ENCODE results near the gene KCNC4. TPM values are rescaled to one million over a fixed set of nuclear protein-coding genes. Genes with fewer than 3 reads are reported as not detected.

The KCNC4 gene
- polyA plus RNA-seq, 3 donors, result 0.03 to 0.56 (median 0.12) TPM

- TF ChIP-seq CTCF (IDR thresholded peaks at IDR 0.05), result peak; percentile 88
- Mint-ChIP-seq H3K9me3 (no peaks in the 10 kb centered on the region), H3K4me3 (no peak overlapping the region), H3K27me3 (ENCODE audit: low read depth in 3 of 3) (peaks cover 0 to 4% (median 2%) of the 10 kb centered on the region in 3 donors), H3K36me3 (no peaks in the 10 kb centered on the region), H3K4me1 (peaks cover 4% of the 10 kb centered on the region), H3K27ac (peak overlapping the region in 3 of 7 donors; percentile 15 to 77 (median 62))
- H3K79me2 ChIP-seq (ENCODE audit: insufficient read depth, low read length), result no peaks in the 10 kb centered on the region
- DNase-seq, result peak; percentile 56 to 68 (median 63)
- 29% methylated on average over 1 of the region's 6 CpGs for WGBS (ENCODE audit: insufficient coverage)
- no peaks in the 10 kb centered on the region for H3K27me3 ChIP-seq (ENCODE audit: control insufficient read depth in 2 of 2, insufficient read depth in 2 of 2, low read length in 2 of 2)
- H4K20me1 ChIP-seq (ENCODE audit: insufficient read depth, low read length), result no peaks in the 10 kb centered on the region
- H3K4me1 ChIP-seq (ENCODE audit: control insufficient read depth in 1 of 2, insufficient read depth in 2 of 2, low read length in 2 of 2), result no peaks in the 10 kb centered on the region
- no peak overlapping the region for H3K27ac ChIP-seq (ENCODE audit: low read depth in 1 of 2, low read length in 2 of 2)
- no peak overlapping the region for H3K4me2 ChIP-seq (replicated peaks; ENCODE audit: extremely low read depth, low read length, poor library complexity, severe bottlenecking)
- no peak overlapping the region for H3K4me3 ChIP-seq (replicated peaks in 1 of 3; ENCODE audit: low read depth in 2 of 3, low read length in 3 of 3)
- H3K9me3 ChIP-seq (replicated peaks in 1 of 2; ENCODE audit: control insufficient read depth in 1 of 2, insufficient read depth in 1 of 2, low read length in 2 of 2), result no peaks in the 10 kb centered on the region
- intact Hi-C loops (cut with micrococcal nuclease), result loop anchor here in 1 of 2 donors (5.0 kb wide), 2 partner anchors 259 to 294 kb away; no protein-coding TSS in a partner anchor
- H3K36me3 ChIP-seq (replicated peaks in 1 of 2; ENCODE audit: control insufficient read depth in 1 of 2, insufficient read depth in 2 of 2, low read length in 2 of 2), result no peaks in the 10 kb centered on the region
- peak overlapping the region; percentile 39 for H2AFZ ChIP-seq (ENCODE audit: insufficient read depth, low read depth, low read length, poor library complexity, severe bottlenecking)
- H3K9ac ChIP-seq (ENCODE audit: insufficient read depth, low read length, poor library complexity, severe bottlenecking), result no peak overlapping the region
Observed at GRCh38 chr1:110203021-110203661, 7.0 kb upstream of the KCNC4 start.

- H3K4me3 Mint-ChIP-seq, result no peak overlapping the region
- no peaks in the 10 kb centered on the region for H3K36me3 ChIP-seq (replicated peaks in 1 of 2; ENCODE audit: control insufficient read depth in 1 of 2, insufficient read depth in 2 of 2, low read length in 2 of 2)
- no peak for DNase-seq
- no peak overlapping the region for H3K4me3 ChIP-seq (replicated peaks in 1 of 3; ENCODE audit: low read depth in 2 of 3, low read length in 3 of 3)
- intact Hi-C loops (cut with micrococcal nuclease), result loop anchor here in 1 of 2 donors (5.0 kb wide), 1 partner anchor 257 kb away; no protein-coding TSS in a partner anchor
- peaks cover 14% of the 10 kb centered on the region for H3K4me1 Mint-ChIP-seq
- no peak for TF ChIP-seq CTCF (IDR thresholded peaks at IDR 0.05)
- no peaks in the 10 kb centered on the region for H3K9me3 Mint-ChIP-seq
- H3K79me2 ChIP-seq (ENCODE audit: insufficient read depth, low read length), result no peaks in the 10 kb centered on the region
- H3K27me3 ChIP-seq (ENCODE audit: control insufficient read depth in 2 of 2, insufficient read depth in 2 of 2, low read length in 2 of 2), result no peaks in the 10 kb centered on the region
- no peak overlapping the region for H3K9ac ChIP-seq (ENCODE audit: insufficient read depth, low read length, poor library complexity, severe bottlenecking)
- no peak overlapping the region for H3K27ac Mint-ChIP-seq
- H3K27me3 Mint-ChIP-seq (ENCODE audit: low read depth in 3 of 3), result peaks cover 0 to 6% (median 4%) of the 10 kb centered on the region in 3 donors
- no peak overlapping the region for H2AFZ ChIP-seq (ENCODE audit: insufficient read depth, low read depth, low read length, poor library complexity, severe bottlenecking)
- H3K27ac ChIP-seq (ENCODE audit: low read depth in 1 of 2, low read length in 2 of 2), result no peak overlapping the region
- H3K36me3 Mint-ChIP-seq, result peaks cover 0 to 6% of the 10 kb centered on the region in 2 donors
- H3K4me1 ChIP-seq (ENCODE audit: control insufficient read depth in 1 of 2, insufficient read depth in 2 of 2, low read length in 2 of 2), result peaks cover 7 to 10% of the 10 kb centered on the region in 2 donors
- no peak overlapping the region for H3K4me2 ChIP-seq (replicated peaks; ENCODE audit: extremely low read depth, low read length, poor library complexity, severe bottlenecking)
- 100% methylated on average over 3 of the region's 4 CpGs for WGBS (ENCODE audit: insufficient coverage)
- no peaks in the 10 kb centered on the region for H4K20me1 ChIP-seq (ENCODE audit: insufficient read depth, low read length)
- H3K9me3 ChIP-seq (replicated peaks in 1 of 2; ENCODE audit: control insufficient read depth in 1 of 2, insufficient read depth in 1 of 2, low read length in 2 of 2), result no peaks in the 10 kb centered on the region
Observed at GRCh38 chr1:110205156-110205555, 5.0 kb upstream of the KCNC4 start.
